Smooth muscle cell (in vitro differentiated cells): ENCODE measurements around the gene WDR46. TPM values are rescaled to one million over a fixed set of nuclear protein-coding genes. Genes with fewer than 3 reads are reported as not detected.

ENCODE experiments used
- DNase-seq: peaks from one replicate; lab custom pipeline; 2025; ENCODE audit not compliant: unreplicated experiment; lab: John Stamatoyannopoulos, UW
- H2AFZ ChIP-seq: fragments of 200-600 bp; sonication (generic); 2 replicates; pipeline ENCODE4 v1.6.0; 2016; ENCODE audit warnings: antibody characterized with exemption, low read depth, mild to moderate bottlenecking
- H3F3A ChIP-seq: fragments of 200-600 bp; sonication (generic); 2 replicates; pipeline ENCODE4 v1.6.0; 2017; ENCODE audit warnings: antibody characterized with exemption, low read depth
- H3K27ac ChIP-seq: fragments of 200-600 bp; sonication (generic); 2 replicates; pipeline ENCODE4 v1.5.1; 2016; ENCODE audit warnings: low read depth, mild to moderate bottlenecking
- H3K27me3 ChIP-seq: fragments of 200-600 bp; sonication (generic); 2 replicates; pipeline ENCODE4 v1.6.1; 2016; ENCODE audit warnings: low read depth, mild to moderate bottlenecking
- H3K36me3 ChIP-seq: fragments of 200-600 bp; sonication (generic); 2 replicates; pipeline ENCODE4 v1.5.1; 2016; ENCODE audit warnings: low read depth
- H3K4me1 ChIP-seq: fragments of 200-600 bp; sonication (generic); 2 replicates; pipeline ENCODE4 v1.5.1; 2016; ENCODE audit warnings: low read depth
- H3K4me2 ChIP-seq: fragments of 200-600 bp; sonication (generic); 2 replicates; pipeline ENCODE4 v1.6.0; 2016; ENCODE audit warnings: mild to moderate bottlenecking
- H3K4me3 ChIP-seq: fragments of 200-600 bp; sonication (generic); 2 replicates; pipeline ENCODE4 v1.5.1; 2016; ENCODE audit warnings: mild to moderate bottlenecking
- H3K79me2 ChIP-seq: fragments of 200-600 bp; sonication (generic); 2 replicates; pipeline ENCODE4 v1.6.0; 2016; ENCODE audit warnings: low read depth, mild to moderate bottlenecking
- H3K9ac ChIP-seq: fragments of 200-600 bp; sonication (generic); 2 replicates; pipeline ENCODE4 v1.6.0; 2016; ENCODE audit warnings: low read depth
- H3K9me3 ChIP-seq: fragments of 200-600 bp; sonication (generic); replicated peaks from 2 replicates; pipeline ENCODE4 v1.5.1; 2016; ENCODE audit warnings: low read depth
- H4K20me1 ChIP-seq: fragments of 200-600 bp; sonication (generic); 2 replicates; pipeline ENCODE4 v1.6.0; 2016; ENCODE audit warnings: low read depth
- WGBS: methylation state at CpG from one replicate; pipeline ENCODE4 v1.1.7; 2016; ENCODE audit warnings: low lambda C conversion rate; 5-methylcytosine and 5-hydroxymethylcytosine counted together
- polyA plus RNA-seq: library from polyadenylated mRNA; unstranded; fragments of >200 nt; fragmentation: Nextera tagmentation; extraction: Ambion mirVana; gene quantifications from 2 replicates; pipeline ENCODE4 v1.2.1, GENCODE V29; 2016
- total RNA-seq: library from RNA; depleted of rRNA; stranded (reverse); fragments of >200 nt; gene quantifications from 2 replicates; pipeline ENCODE4 v1.2.3, GENCODE V29; 2014
- TF ChIP-seq, protein P1 (sequence below): fragments of 200-600 bp; sonication (generic); IDR thresholded peaks from 2 replicates; pipeline ENCODE4 v1.5.1; 2017; ENCODE audit warnings: borderline replicate concordance, mild to moderate bottlenecking, antibody characterized with exemption; ENCODE audit not compliant: insufficient read depth, poor library complexity, severe bottlenecking

The WDR46 gene
- total and polyA plus RNA-seq, 2 experiments from 2014 or later: 67.9 to 69.9 TPM

- Histone ChIP-seq H3K36me3 (no peaks in the 10 kb centered on the region), H3K4me2 (no peak overlapping the region), H3K4me3 (no peak overlapping the region), H3K4me1 (peaks cover 15% of the 10 kb centered on the region), H2AFZ (no peak overlapping the region), H3F3A (no peaks in the 10 kb centered on the region), H3K79me2 (no peaks in the 10 kb centered on the region), H3K9me3 (no peaks in the 10 kb centered on the region), H3K9ac (no peak overlapping the region), H3K27ac (peak overlapping the region; percentile 73), H4K20me1 (no peaks in the 10 kb centered on the region), H3K27me3 (no peaks in the 10 kb centered on the region)
- TF ChIP-seq, protein P1, sequence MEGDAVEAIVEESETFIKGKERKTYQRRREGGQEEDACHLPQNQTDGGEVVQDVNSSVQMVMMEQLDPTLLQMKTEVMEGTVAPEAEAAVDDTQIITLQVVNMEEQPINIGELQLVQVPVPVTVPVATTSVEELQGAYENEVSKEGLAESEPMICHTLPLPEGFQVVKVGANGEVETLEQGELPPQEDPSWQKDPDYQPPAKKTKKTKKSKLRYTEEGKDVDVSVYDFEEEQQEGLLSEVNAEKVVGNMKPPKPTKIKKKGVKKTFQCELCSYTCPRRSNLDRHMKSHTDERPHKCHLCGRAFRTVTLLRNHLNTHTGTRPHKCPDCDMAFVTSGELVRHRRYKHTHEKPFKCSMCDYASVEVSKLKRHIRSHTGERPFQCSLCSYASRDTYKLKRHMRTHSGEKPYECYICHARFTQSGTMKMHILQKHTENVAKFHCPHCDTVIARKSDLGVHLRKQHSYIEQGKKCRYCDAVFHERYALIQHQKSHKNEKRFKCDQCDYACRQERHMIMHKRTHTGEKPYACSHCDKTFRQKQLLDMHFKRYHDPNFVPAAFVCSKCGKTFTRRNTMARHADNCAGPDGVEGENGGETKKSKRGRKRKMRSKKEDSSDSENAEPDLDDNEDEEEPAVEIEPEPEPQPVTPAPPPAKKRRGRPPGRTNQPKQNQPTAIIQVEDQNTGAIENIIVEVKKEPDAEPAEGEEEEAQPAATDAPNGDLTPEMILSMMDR: no peak
- WGBS: 95% methylated on average over 13 of the region's 13 CpGs
- DNase-seq: no peak
Observed at GRCh38 chr6:33250731-33251130, 38.3 kb downstream of the WDR46 start.

GRCh38 chr6:33249732-33250630 is 39.1 kb downstream of the WDR46 start:
- no peak for DNase-seq
- Histone ChIP-seq H3F3A (no peaks in the 10 kb centered on the region), H3K79me2 (no peaks in the 10 kb centered on the region), H3K4me1 (peaks cover 15% of the 10 kb centered on the region), H3K9ac (peak overlapping the region; percentile 72), H4K20me1 (no peaks in the 10 kb centered on the region), H2AFZ (peak overlapping the region; percentile 57), H3K36me3 (no peaks in the 10 kb centered on the region), H3K27me3 (no peaks in the 10 kb centered on the region), H3K9me3 (no peaks in the 10 kb centered on the region), H3K27ac (peak overlapping the region; percentile 73), H3K4me3 (peak overlapping the region; percentile 53), H3K4me2 (peak overlapping the region; percentile 90)
- TF ChIP-seq, protein P1: no peak
- WGBS: 35% methylated on average over 15 of the region's 15 CpGs

DNA sequence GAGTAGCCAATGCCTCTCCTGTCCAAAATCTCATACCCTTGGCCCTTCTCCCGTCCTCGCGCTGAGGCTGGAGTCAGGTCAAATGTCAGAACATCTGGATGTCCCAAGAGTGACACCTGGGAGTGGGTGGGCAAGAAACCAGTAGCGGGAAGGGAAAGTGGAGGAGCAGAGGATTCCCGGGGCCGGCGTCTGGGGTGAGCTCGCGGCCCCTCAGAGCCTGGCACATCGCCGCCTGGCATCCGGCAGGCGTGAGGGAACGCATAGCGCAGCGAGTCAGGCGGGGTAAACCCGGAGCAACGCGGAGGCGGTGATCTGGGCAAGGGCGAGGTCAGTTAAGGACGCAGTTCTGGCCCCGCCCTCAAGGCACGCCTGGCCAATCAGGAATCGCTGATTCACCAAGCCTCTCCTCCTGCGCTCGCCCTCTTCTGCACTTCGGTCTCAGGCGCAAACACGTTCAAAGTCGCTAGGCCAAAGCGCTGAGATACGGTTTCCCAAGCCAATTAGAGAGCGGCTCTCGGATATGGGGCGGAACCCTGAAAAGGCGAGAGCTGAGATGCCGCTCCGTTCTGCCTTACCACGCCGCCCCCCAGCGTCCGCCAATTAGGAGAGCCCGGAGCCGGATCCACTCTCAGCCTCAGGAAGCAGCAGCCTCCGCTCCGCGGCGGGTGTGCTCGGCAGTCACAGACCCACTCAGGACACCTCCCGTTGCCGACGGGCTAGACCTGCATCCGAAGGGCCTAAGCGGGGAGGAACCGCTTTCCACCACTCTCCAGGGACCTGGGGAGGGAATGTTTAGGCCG is 39.9 kb downstream of the WDR46 start:
- H3K4me3 ChIP-seq: peak overlapping the region; percentile 53
- DNase-seq: peak; percentile 98
- peak overlapping the region; percentile 57 for H2AFZ ChIP-seq
- H3K27ac ChIP-seq: peak overlapping the region; percentile 73
- H3K9me3 ChIP-seq: no peaks in the 10 kb centered on the region
- H3F3A ChIP-seq: no peaks in the 10 kb centered on the region
- H3K79me2 ChIP-seq: no peaks in the 10 kb centered on the region
- no peaks in the 10 kb centered on the region for H4K20me1 ChIP-seq
- H3K4me2 ChIP-seq: peak overlapping the region; percentile 90
- H3K36me3 ChIP-seq: no peaks in the 10 kb centered on the region
- H3K4me1 ChIP-seq: peaks cover 15% of the 10 kb centered on the region
- H3K9ac ChIP-seq: peak overlapping the region; percentile 72
- WGBS: under 1% methylated on average over 58 of the region's 58 CpGs
- no peaks in the 10 kb centered on the region for H3K27me3 ChIP-seq
- TF ChIP-seq, protein P1: no peak
